DMS 273 treated with DMSO at 0.1 percent for 48 hours (cell line): ENCODE results near the gene MRPL14.

Source experiments
- DNase-seq: peaks from one replicate; lab custom pipeline; 2025; lab: John Stamatoyannopoulos, UW

MRPL14 gene

GRCh38 chr6:44064948-44065272 is 62.3 kb downstream of the MRPL14 start:
- DNase-seq, result no peak

GRCh38 chr6:44064089-44064947 is 62.9 kb downstream of the MRPL14 start:
- DNase-seq, result no peak

DNA sequence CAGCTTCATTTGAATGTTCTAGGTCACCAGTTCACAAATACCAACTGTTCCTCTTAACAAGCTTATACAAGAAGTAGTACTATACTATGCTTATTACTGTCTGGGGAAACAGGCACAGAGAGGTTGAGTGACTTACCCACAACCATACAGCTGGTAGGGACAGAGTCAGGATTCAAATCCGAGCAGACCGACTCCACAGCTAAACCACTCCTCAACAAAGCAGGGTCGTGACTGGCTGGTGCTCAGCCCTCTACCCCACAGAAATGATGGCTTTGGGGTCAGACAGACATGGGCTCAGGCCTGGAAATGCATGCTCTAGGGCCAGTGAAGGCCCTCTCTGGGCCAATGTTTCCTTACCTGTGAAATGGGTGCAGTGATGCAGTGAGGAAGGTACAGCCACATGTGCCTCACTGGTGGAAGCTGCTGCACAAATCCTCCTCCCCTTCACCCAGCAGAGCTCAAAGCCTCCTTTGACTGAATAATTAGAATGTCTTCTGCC is 63.6 kb downstream of the MRPL14 start:
- DNase-seq, result no peak
